MCF 10A (cell line): ENCODE data around the gene KRT1. TPM values are rescaled to one million over a fixed set of nuclear protein-coding genes. Genes with fewer than 3 reads are reported as not detected.

ENCODE experiments used
- Bru-seq: library from RNA; stranded (reverse); fragments of 400-500 nt; gene quantifications from one replicate; lab custom pipeline; 2021; lab: Mats Ljungman, UMichigan
- BruChase-seq, 2 experiments: library from RNA; stranded (reverse); fragments of 400-500 nt; gene quantifications; one replicate each; lab custom pipeline; 2021; lab: Mats Ljungman, UMichigan
- BruUV-seq: library from RNA; stranded (reverse); fragments of 400-500 nt; replicated peaks from 2 replicates; lab custom pipeline; 2021; lab: Mats Ljungman, UMichigan
- CTCF ChIA-PET: fragments of 300-600 bp; sonication (Branson Sonifier 250); formaldehyde crosslinking; extraction: SDS; loops from one replicate; lab custom pipeline; 2021; ENCODE audit warnings: antibody characterized with exemption, inconsistent platforms; lab: Yijun Ruan, JAX
- POLR2A ChIA-PET: fragments of 300-600, 350-650 bp; sonication (Branson Sonifier 250); formaldehyde crosslinking; extraction: SDS; loops from one replicate; lab custom pipeline; 2020; ENCODE audit warnings: antibody characterized with exemption, inconsistent platforms; lab: Yijun Ruan, JAX
- DNase-seq: peaks from one replicate; pipeline ENCODE4 v3.0.0-alpha.2; 2018; ENCODE audit not compliant: unreplicated experiment
- H3K27ac Mint-ChIP-seq: one replicate; pipeline ENCODE4 v1.8.0; 2022; ENCODE audit warnings: mild to moderate bottlenecking, low read depth, mixed read lengths; ENCODE audit not compliant: unreplicated experiment
- H3K27me3 Mint-ChIP-seq: one replicate; pipeline ENCODE4 v1.8.0; 2022; ENCODE audit warnings: mixed read lengths; ENCODE audit not compliant: insufficient read depth, unreplicated experiment
- H3K36me3 Mint-ChIP-seq: one replicate; pipeline ENCODE4 v1.8.0; 2022; ENCODE audit warnings: mild to moderate bottlenecking, moderate library complexity, mixed read lengths; ENCODE audit not compliant: insufficient read depth, unreplicated experiment
- H3K4me1 Mint-ChIP-seq: one replicate; pipeline ENCODE4 v1.8.0; 2022; ENCODE audit warnings: mixed read lengths; ENCODE audit not compliant: insufficient read depth, unreplicated experiment
- H3K4me3 Mint-ChIP-seq: one replicate; pipeline ENCODE4 v1.8.0; 2022; ENCODE audit warnings: mild to moderate bottlenecking, moderate library complexity, mixed read lengths; ENCODE audit not compliant: unreplicated experiment
- H3K9me3 Mint-ChIP-seq: one replicate; pipeline ENCODE4 v1.8.0; 2022; ENCODE audit warnings: mixed read lengths; ENCODE audit not compliant: unreplicated experiment
- intact Hi-C: fragments of 100-400 bp; cut with micrococcal nuclease; formaldehyde crosslinking; loops from 2 replicates; pipeline ENCODE4 v1.14.1; 2022
- long read RNA-seq: library from polyadenylated mRNA; stranded (forward); transcript quantifications from one replicate; pipeline ENCODE4 v2.0.0, GENCODE V29; 2022
- total RNA-seq: library from RNA; stranded (reverse); gene quantifications from 2 replicates; pipeline ENCODE4 v1.2.3, GENCODE V29; 2022
- TF ChIP-seq, protein P1 (sequence below): fragments of 200-600 bp; IDR thresholded peaks from one replicate; pipeline ENCODE4 v1.8.0; 2022; ENCODE audit warnings: antibody characterized with exemption, mild to moderate bottlenecking; ENCODE audit not compliant: unreplicated experiment

The KRT1 gene
- total RNA-seq (not detected in 2 replicates), Bru-seq, nascent RNA (not detected), BruChase-seq, experiment 1, labeled RNA remaining after a 6-hour chase (not detected), BruChase-seq, experiment 2, labeled RNA remaining after a 2-hour chase (not detected)
- long read RNA-seq = 0 reads

DNA sequence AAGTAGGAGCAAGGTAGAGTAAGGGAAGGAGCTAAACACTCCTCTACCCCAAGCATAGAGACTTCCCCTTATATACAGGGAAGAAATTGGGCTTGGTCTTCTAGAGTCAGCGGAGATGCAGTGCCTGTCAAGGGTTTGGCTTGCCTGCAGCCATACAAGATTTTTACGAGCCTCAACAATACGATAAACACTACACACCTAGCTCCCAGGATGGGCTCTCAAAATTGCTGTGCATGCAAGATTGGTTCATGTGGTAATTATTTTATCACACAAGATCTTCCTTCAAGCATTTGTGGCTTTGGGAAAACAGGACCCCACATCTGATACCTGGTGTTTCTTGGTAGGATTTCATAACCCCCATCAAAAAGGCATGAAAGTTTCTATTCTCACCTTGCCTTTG lies at the start of gene KRT1:
TSS of gene KRT1 (minus strand) at position 45 of the 400 bp plus-strand sequence. CDS start 59 bp downstream, outside the sequence.
- Mint-ChIP-seq H3K9me3 (no peaks in the 10 kb centered on the region), H3K36me3 (no peaks in the 10 kb centered on the region), H3K4me1 (peaks cover 6% of the 10 kb centered on the region), H3K27me3 (peaks cover 77% of the 10 kb centered on the region), H3K4me3 (no peak within 1 kb of the TSS), H3K27ac (no peak within 1 kb of the TSS)
- TF ChIP-seq, protein P1, sequence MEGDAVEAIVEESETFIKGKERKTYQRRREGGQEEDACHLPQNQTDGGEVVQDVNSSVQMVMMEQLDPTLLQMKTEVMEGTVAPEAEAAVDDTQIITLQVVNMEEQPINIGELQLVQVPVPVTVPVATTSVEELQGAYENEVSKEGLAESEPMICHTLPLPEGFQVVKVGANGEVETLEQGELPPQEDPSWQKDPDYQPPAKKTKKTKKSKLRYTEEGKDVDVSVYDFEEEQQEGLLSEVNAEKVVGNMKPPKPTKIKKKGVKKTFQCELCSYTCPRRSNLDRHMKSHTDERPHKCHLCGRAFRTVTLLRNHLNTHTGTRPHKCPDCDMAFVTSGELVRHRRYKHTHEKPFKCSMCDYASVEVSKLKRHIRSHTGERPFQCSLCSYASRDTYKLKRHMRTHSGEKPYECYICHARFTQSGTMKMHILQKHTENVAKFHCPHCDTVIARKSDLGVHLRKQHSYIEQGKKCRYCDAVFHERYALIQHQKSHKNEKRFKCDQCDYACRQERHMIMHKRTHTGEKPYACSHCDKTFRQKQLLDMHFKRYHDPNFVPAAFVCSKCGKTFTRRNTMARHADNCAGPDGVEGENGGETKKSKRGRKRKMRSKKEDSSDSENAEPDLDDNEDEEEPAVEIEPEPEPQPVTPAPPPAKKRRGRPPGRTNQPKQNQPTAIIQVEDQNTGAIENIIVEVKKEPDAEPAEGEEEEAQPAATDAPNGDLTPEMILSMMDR = no peak
- no peak for DNase-seq
- CTCF ChIA-PET = interaction anchor here (0.7 to 1.2 kb wide), 4 partner anchors 155 to 401 kb away, joined by 3 to 4 read pairs (median 3); no protein-coding TSS in a partner anchor
- BruUV-seq = no TSS peak
- intact Hi-C loops = no loop called here
- POLR2A ChIA-PET = interaction anchor here (0.8 kb wide), 1 partner anchor 29 kb away, joined by 3 read pairs; no protein-coding TSS in a partner anchor

GRCh38 chr12:52729147-52729546 lies 48.9 kb upstream of the KRT1 start:
- H3K27me3 Mint-ChIP-seq = peaks cover 76% of the 10 kb centered on the region
- POLR2A ChIA-PET = no interaction called here
- intact Hi-C loops = no loop called here
- H3K9me3 Mint-ChIP-seq = no peaks in the 10 kb centered on the region
- no peaks in the 10 kb centered on the region for H3K4me1 Mint-ChIP-seq
- TF ChIP-seq, protein P1 = no peak
- no peak overlapping the region for H3K27ac Mint-ChIP-seq
- no peak for DNase-seq
- H3K36me3 Mint-ChIP-seq = no peaks in the 10 kb centered on the region
- H3K4me3 Mint-ChIP-seq = no peak overlapping the region
- no TSS peak for BruUV-seq
- CTCF ChIA-PET = no interaction called here

DNA sequence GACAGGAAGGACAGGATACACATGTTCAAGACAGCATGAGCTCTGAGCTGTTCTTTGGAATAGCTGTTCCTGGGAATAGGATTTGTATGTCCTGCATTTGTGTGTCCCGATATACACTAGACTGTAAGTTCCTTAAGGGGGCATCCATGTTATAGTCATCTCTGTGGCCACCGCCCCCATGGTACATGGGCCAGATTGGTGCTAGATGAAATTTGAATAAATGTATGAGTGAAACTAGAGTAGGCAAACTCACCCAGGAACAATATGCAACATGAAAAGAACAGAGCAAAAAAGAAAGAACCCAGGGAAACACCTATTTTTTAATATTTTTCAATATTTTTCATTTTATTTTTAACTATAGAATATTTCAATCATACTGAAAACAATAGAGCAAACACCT lies 48.2 kb upstream of the KRT1 start:
- TF ChIP-seq, protein P1 = no peak
- Mint-ChIP-seq H3K9me3 (no peaks in the 10 kb centered on the region), H3K36me3 (no peaks in the 10 kb centered on the region), H3K27ac (no peak overlapping the region), H3K4me3 (no peak overlapping the region), H3K27me3 (peaks cover 72% of the 10 kb centered on the region), H3K4me1 (no peaks in the 10 kb centered on the region)
- ChIA-PET POLR2A (no interaction called here), CTCF (no interaction called here)
- intact Hi-C loops = no loop called here
- no peak for DNase-seq
- no TSS peak for BruUV-seq

- no peaks in the 10 kb centered on the region for H3K4me1 Mint-ChIP-seq
- ChIA-PET CTCF (interaction anchor here (0.5 kb wide), 1 partner anchor 570 kb away, joined by 3 read pairs; no protein-coding TSS in a partner anchor), POLR2A (no interaction called here)
- DNase-seq = no peak
- H3K27me3 Mint-ChIP-seq = peaks cover 76% of the 10 kb centered on the region
- no peaks in the 10 kb centered on the region for H3K9me3 Mint-ChIP-seq
- intact Hi-C loops = no loop called here
- H3K36me3 Mint-ChIP-seq = no peaks in the 10 kb centered on the region
- no peak overlapping the region for H3K4me3 Mint-ChIP-seq
- no peak overlapping the region for H3K27ac Mint-ChIP-seq
- TF ChIP-seq, protein P1 = no peak
- BruUV-seq = no TSS peak
Measured at GRCh38 chr12:52727037-52727436, 46.8 kb upstream of the KRT1 start.
